ENCODE measurements around the gene MSTN. TPM values are rescaled to one million over a fixed set of nuclear protein-coding genes. Genes with fewer than 3 reads are reported as not detected.

Gene MSTN
- total and polyA plus RNA-seq, 2 experiments from 2014 or later, result 0.21 TPM; not detected in 1

GRCh38 chr2:190031969-190032618 is 30.4 kb downstream of the MSTN start:
- Mint-ChIP-seq H3K27ac (no peak overlapping the region), H3K9me3 (no peaks in the 10 kb centered on the region), H3K4me3 (no peak overlapping the region), H3K36me3 (ENCODE audit: low read depth) (no peaks in the 10 kb centered on the region), H3K4me1 (no peaks in the 10 kb centered on the region), H3K27me3 (ENCODE audit: insufficient read depth, low read depth, poor library complexity) (no peaks in the 10 kb centered on the region)
- Histone ChIP-seq H3K79me2 (replicated peaks; ENCODE audit: insufficient read depth) (no peaks in the 10 kb centered on the region), H3K9me2 (ENCODE audit: insufficient read depth) (no peaks in the 10 kb centered on the region), H2AFZ (no peak overlapping the region), H3K4me1 (ENCODE audit: insufficient read depth) (no peaks in the 10 kb centered on the region), H3K4me3 (no peak overlapping the region), H3K27ac (ENCODE audit: low read depth) (no peak overlapping the region), H3K36me3 (ENCODE audit: insufficient read depth) (no peaks in the 10 kb centered on the region), H3K4me2 (no peak overlapping the region), H4K20me1 (replicated peaks; ENCODE audit: insufficient read depth) (no peaks in the 10 kb centered on the region), H3K27me3 (ENCODE audit: insufficient read depth) (no peaks in the 10 kb centered on the region), H3F3A (replicated peaks; ENCODE audit: low read depth) (no peaks in the 10 kb centered on the region)
- TF ChIP-seq POLR2AphosphoS5 (IDR thresholded peaks at IDR 0.05; ENCODE audit: low read depth) (no peak), CREB1 (CRISPR knock-in tag; IDR thresholded peaks at IDR 0.05; ENCODE audit: low read depth) (no peak), EZH2phosphoT487 (IDR thresholded peaks at IDR 0.05; ENCODE audit: unreplicated experiment) (no peak), JUNB (IDR thresholded peaks at IDR 0.05; ENCODE audit: unreplicated experiment) (no peak), CTCF (conservative IDR thresholded peaks at IDR 0.05; ENCODE audit: low read depth in 2 of 2) (no peak), ZNF331 (CRISPR knock-in tag; IDR thresholded peaks at IDR 0.05; ENCODE audit: low read depth) (no peak), ETS1 (IDR thresholded peaks at IDR 0.05) (no peak), ZNF462 (CRISPR knock-in tag; IDR thresholded peaks at IDR 0.05) (no peak), EZH2 (IDR thresholded peaks at IDR 0.05; ENCODE audit: low read depth, unreplicated experiment) (no peak), REST (IDR thresholded peaks at IDR 0.05; ENCODE audit: unreplicated experiment) (no peak), NANOG (IDR thresholded peaks at IDR 0.05; ENCODE audit: borderline replicate concordance) (no peak), ZNF114 (CRISPR knock-in tag; IDR thresholded peaks at IDR 0.05) (no peak), STAT1 (IDR thresholded peaks at IDR 0.05; ENCODE audit: unreplicated experiment) (no peak)
- ATAC-seq (no peak), DNase-seq (ENCODE audit: low spot score) (no peak)

Measured in GM23338 (cell line).